ENCODE measurements around the gene MYO5A.

DNA sequence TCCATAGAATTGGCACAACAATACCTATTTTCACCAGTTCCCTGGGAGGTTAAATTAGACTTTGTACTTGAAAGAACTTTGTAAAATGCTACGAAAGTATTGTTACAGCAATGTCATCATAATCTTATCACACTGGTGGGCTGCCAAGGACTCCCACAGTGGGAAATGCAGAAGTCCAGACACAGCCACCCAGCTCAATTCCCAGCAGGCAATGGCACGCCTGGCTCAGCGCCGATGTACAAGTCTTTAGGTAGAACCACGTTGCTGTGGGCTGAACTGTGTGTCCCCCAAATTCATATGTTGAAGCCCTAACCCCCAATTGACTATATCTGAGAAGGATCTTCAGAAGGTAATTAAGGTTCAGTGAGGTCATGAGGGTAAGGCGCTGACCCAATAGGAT, 245.4 kb downstream of the MYO5A start:
- TF ChIP-seq, protein P1, sequence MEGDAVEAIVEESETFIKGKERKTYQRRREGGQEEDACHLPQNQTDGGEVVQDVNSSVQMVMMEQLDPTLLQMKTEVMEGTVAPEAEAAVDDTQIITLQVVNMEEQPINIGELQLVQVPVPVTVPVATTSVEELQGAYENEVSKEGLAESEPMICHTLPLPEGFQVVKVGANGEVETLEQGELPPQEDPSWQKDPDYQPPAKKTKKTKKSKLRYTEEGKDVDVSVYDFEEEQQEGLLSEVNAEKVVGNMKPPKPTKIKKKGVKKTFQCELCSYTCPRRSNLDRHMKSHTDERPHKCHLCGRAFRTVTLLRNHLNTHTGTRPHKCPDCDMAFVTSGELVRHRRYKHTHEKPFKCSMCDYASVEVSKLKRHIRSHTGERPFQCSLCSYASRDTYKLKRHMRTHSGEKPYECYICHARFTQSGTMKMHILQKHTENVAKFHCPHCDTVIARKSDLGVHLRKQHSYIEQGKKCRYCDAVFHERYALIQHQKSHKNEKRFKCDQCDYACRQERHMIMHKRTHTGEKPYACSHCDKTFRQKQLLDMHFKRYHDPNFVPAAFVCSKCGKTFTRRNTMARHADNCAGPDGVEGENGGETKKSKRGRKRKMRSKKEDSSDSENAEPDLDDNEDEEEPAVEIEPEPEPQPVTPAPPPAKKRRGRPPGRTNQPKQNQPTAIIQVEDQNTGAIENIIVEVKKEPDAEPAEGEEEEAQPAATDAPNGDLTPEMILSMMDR (IDR thresholded peaks at IDR 0.05), result no peak
- TF ChIP-seq POLR2A (IDR thresholded peaks at IDR 0.05), result no peak

All from Peyer's patch (tissue), 4 donors.